H54 (cell line): Measurements from ENCODE around the gene WWOX.

Source experiments
- DNase-seq: peaks from one replicate; pipeline ENCODE4 v3.0.0; 2011; ENCODE audit warnings: low spot score, mixed read lengths; ENCODE audit not compliant: insufficient read length
- FAIRE-seq: peaks from 3 replicates; lab custom pipeline; 2011; peaks lifted over from hg19 to GRCh38; lab: Jason Lieb, UNC
- POLR2A ChIP-seq: IDR thresholded peaks from 2 replicates; pipeline ENCODE4 v1.6.1; 2011; ENCODE audit warnings: low read depth, mild to moderate bottlenecking, low read length

WWOX gene

GRCh38 chr16:78523212-78523985 lies 423.9 kb downstream of the WWOX start:
- no peak for TF ChIP-seq POLR2A
- FAIRE-seq: no peak
- no peak for DNase-seq

GRCh38 chr16:78524066-78524595 lies 424.7 kb downstream of the WWOX start:
- DNase-seq (no peak), FAIRE-seq (no peak)
- no peak for TF ChIP-seq POLR2A

GRCh38 chr16:78528265-78528664 lies 428.8 kb downstream of the WWOX start:
- FAIRE-seq (no peak), DNase-seq (no peak)
- no peak for TF ChIP-seq POLR2A

GRCh38 chr16:78529881-78530280 lies 430.4 kb downstream of the WWOX start:
- no peak for FAIRE-seq
- no peak for DNase-seq
- TF ChIP-seq POLR2A: no peak

- no peak for FAIRE-seq
- TF ChIP-seq POLR2A: no peak
- DNase-seq: no peak
These were observed 430.8 kb downstream of the WWOX start for GRCh38 chr16:78530283-78530682.

- TF ChIP-seq POLR2A: no peak
- no peak for FAIRE-seq
- DNase-seq: no peak
These were observed 435.6 kb downstream of the WWOX start for GRCh38 chr16:78535098-78535497.

GRCh38 chr16:78537511-78537910 lies 438.1 kb downstream of the WWOX start:
- no peak for FAIRE-seq

GRCh38 chr16:78538292-78538691 lies 438.8 kb downstream of the WWOX start:
- FAIRE-seq (no peak), DNase-seq (no peak)
- no peak for TF ChIP-seq POLR2A

More at GRCh38 chr16:78537511-78537910, 438.1 kb downstream of the WWOX start:
- TF ChIP-seq POLR2A: no peak
- DNase-seq: no peak

GRCh38 chr16:78538919-78539318 lies 439.5 kb downstream of the WWOX start:
- FAIRE-seq (no peak), DNase-seq (no peak)
- no peak for TF ChIP-seq POLR2A

GRCh38 chr16:78542419-78542818 lies 443.0 kb downstream of the WWOX start:
- FAIRE-seq (no peak), DNase-seq (no peak)
- no peak for TF ChIP-seq POLR2A

GRCh38 chr16:78543023-78543422 lies 443.6 kb downstream of the WWOX start:
- DNase-seq (peak; percentile 14), FAIRE-seq (no peak)
- no peak for TF ChIP-seq POLR2A

- TF ChIP-seq POLR2A: no peak
- no peak for DNase-seq
- no peak for FAIRE-seq
These were observed 449.9 kb downstream of the WWOX start for GRCh38 chr16:78549366-78549765.

- FAIRE-seq: no peak
- DNase-seq: no peak
- TF ChIP-seq POLR2A: no peak
These were observed 452.1 kb downstream of the WWOX start for GRCh38 chr16:78551487-78552085.

GRCh38 chr16:78552106-78552675 lies 452.7 kb downstream of the WWOX start:
- no peak for TF ChIP-seq POLR2A
- FAIRE-seq (no peak), DNase-seq (no peak)
